Jurkat, Clone E6-1 (cell line): ENCODE results near the gene TMEM269.

Source experiments
- DNase-seq: peaks from one replicate; pipeline ENCODE4 v3.0.0-alpha.2; 2011; ENCODE audit warnings: low read depth, low spot score
- H3K4me3 ChIP-seq: 2 replicates; pipeline ENCODE4 v1.5.1; 2011; ENCODE audit warnings: mild to moderate bottlenecking, low read length, control low read depth, moderate library complexity

TMEM269 gene

GRCh38 chr1:42841440-42842147, 56.8 kb downstream of the TMEM269 start:
- H3K4me3 ChIP-seq = no peak overlapping the region
- no peak for DNase-seq

DNA sequence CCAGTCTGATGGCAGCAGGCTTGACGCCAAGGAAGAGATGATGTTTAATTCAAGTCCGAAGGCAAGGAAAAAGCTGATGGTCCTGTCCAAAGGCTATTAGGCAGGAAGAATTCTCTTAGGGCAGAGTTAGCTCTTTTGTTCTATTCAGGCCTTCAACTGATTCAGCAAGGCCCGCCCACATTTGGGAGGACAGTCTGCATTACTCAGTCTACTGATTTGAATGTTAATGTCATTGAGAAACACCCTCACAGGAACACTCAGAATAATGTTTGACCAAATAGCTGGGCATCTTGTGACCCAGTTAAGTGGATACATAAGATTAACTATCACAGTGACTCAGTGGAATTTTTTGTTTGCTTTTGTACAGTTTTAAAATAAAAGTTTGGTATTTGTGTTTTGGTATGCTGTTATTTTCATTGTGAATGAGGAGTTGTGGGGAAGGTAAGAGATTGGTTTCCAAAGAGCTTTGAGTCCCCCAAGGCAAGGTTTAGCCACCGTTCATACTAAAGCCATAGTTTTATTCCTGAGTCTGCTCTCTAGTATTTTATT, 59.9 kb downstream of the TMEM269 start:
- H3K4me3 ChIP-seq = no peak overlapping the region
- no peak for DNase-seq

DNA sequence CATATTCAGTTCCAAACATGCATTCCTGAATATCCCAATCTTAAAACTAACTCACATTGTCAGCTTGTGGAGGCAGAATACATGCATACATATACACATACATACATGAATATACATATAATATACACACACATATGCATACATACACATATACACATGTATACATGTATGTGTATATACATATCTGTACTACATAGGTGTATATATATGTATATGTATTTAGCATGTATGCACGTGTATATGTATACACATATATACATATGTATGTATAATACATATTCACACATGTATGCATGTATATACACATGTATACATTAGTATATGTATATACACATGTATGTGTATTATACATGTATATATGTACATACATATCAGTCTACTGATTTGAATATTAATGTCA, 60.4 kb downstream of the TMEM269 start:
- H3K4me3 ChIP-seq = no peak overlapping the region
- no peak for DNase-seq

DNA sequence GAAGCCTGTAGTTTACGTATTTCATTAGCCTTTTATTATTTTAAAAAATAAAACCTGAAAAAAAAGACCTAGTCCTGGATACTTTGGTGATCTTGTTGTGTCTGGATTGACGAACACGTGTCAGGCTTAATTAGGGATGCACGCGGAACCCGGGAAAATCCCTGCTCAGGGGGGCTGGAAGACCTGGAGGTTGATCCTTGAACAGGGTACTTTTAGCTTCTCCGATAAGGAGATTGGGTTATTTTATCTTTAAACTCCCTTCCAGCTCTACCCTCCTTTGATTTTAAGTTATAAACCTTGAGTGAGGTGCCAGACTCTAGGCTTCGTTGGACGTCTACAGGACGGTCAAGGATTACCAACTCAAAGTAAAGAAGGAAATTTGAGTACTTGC, 61.1 kb downstream of the TMEM269 start:
- H3K4me3 ChIP-seq = peak overlapping the region; percentile 69
- DNase-seq = no peak

DNA sequence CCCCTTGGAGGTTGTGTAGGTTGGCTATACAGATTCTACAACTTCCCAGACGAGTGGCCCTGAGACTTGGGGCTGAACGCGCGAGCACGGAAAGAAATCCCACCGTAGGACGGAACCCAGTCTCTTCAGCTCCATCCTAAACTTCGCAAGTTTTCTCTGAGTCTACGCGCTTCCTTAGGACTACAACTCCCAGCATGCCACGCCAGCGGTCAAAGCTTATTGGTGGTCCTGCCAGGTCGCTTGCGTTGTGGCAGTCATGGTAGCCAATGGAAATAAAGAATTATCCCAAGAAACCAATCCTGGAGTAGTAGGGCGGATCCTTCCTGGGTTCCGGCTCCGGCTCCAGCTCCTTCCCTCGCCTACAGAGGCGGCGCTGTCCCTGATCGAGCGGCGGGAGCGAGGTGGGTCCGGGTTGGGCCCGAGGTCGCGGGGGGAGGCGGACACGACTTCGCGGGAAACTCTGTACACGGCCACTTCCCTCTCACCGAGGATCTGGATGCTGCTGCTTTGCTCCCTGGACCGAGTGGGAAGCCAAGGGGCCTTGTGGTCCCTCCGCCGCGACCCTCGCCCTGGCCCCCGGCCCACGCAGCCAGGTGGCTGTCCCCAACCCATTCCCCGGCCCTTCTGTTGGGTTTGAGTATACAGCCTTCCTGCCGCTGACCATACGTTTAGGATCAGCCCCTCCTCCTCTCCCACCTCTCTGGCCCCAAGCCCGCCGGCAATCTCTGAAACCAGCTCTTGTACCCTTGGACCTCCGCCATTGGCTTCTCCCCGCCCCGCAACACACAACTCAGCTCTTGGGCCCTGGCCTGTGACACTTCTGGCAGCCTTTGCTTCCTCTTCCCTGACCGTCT, 61.7 kb downstream of the TMEM269 start, which contains the start of gene ZNF691:
Gene ZNF691, plus strand, starts transcription at position 357 of the 854 bp plus-strand sequence. CDS start 3,046 bp downstream, outside the sequence.
- H3K4me3 ChIP-seq = peak within 1 kb of the TSS; percentile 69

DNA sequence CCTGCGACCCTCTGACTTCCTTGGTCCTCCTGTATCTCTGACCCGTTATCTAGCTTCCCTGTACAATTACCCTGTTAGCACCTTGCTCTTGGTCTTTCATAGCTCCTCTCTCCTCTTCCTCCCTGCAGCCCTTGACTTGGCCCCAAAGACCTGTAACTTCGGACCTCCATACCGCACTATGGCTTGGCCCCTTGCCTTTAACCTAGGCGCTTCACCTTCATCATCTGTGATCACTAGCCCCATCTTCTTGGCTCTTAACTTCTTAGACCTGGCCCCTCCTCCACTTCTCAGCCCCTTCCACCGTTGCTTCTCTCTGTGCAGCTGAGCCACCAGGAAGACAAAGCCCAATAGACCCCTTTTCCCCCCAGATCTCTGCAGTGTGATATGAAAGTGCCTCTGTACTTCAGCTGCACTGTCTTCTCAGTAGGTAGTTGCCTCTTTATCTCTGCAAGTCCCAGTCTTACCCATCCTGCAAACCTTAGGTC, 62.4 kb downstream of the TMEM269 start:
- peak; percentile 26 for DNase-seq

More for the DNA sequence above, 61.7 kb downstream of the TMEM269 start, which contains the start of gene ZNF691:
- DNase-seq = peak; percentile 97

DNA sequence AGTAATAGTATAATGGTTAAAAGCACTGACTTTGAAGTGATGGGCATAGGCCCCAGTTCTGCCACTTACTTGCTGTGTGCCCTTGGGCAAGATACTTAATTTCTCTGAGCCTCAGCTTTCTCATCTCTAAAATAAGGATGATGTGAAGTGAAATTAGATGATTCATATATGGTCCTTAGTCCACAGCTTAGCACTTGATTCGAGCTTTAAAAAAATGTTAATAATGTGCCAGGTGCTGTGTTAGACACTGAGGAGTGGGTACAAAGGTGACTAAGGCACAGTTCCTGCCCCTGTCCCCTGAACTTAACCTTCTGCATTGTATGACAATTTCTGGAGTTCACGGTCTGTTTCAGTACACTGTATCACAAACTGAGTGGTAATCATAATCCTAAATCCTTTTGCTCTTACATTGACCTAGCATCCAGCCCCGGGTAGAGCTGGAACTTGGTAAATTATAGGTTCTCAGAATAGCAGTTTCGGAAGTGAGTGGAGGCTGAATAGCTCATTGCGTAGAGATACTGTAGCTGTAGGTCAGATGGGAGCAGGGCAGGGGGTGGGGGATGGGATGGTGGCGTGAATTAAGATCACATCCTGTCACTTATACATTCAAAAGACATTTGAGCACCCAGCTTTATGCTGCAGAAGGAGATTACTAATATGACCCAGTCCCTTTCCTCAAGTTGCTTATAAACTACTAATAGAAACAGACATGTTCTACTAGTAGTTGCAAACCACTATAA, 63.1 kb downstream of the TMEM269 start:
- DNase-seq = no peak
- peak overlapping the region; percentile 69 for H3K4me3 ChIP-seq

More for the DNA sequence above, 62.4 kb downstream of the TMEM269 start:
- peak overlapping the region; percentile 69 for H3K4me3 ChIP-seq

GRCh38 chr1:42848823-42849537, 64.2 kb downstream of the TMEM269 start:
- no peak for DNase-seq
- no peak overlapping the region for H3K4me3 ChIP-seq

DNA sequence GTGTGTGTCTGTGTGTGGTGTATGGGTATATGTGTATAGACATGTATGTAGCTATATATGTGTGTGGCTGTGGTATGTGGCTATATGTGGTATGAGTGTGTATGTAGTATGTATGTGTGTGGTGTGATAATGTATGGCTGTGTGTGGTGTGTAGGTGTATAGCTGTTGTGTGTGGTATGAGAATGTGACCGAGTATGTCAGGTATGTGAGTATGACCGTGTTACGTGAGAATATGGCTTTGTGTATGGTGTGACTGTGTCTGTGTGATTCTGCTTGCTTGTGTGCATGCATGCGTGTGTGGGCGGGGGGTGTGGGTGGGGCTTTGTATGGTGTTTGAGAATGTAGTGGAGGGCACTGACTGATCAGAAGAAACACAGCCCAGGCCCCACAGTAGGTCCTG, 65.2 kb downstream of the TMEM269 start:
- no peak overlapping the region for H3K4me3 ChIP-seq
- DNase-seq = no peak
